H9 (cell line): ENCODE results near the gene ANO10. TPM values are rescaled to one million over a fixed set of nuclear protein-coding genes. Genes with fewer than 3 reads are reported as not detected.

Experiments used
- DNase-seq: peaks from one replicate; pipeline ENCODE4 v3.0.0-alpha.2; 2017
- H2AFZ ChIP-seq: one replicate; pipeline ENCODE4 v1.6.1; 2013; ENCODE audit warnings: mild to moderate bottlenecking, low read length, control low read depth, moderate library complexity
- H2AK5ac ChIP-seq: 2 replicates; pipeline ENCODE4 v1.6.1; 2013; ENCODE audit warnings: low read length, control low read depth, mixed read lengths; ENCODE audit not compliant: insufficient read length
- H2BK120ac ChIP-seq: one replicate; pipeline ENCODE4 v1.6.1; 2013; ENCODE audit warnings: low read depth, mild to moderate bottlenecking, low read length, control low read depth, inconsistent platforms; ENCODE audit not compliant: poor library complexity, severe bottlenecking
- H2BK12ac ChIP-seq: 2 replicates; pipeline ENCODE4 v1.6.1; 2013; ENCODE audit warnings: low read length, control low read depth, mixed read lengths, low read depth; ENCODE audit not compliant: insufficient read length
- H2BK15ac ChIP-seq: 2 replicates; pipeline ENCODE4 v1.6.1; 2013; ENCODE audit warnings: low read depth, low read length, control low read depth
- H2BK20ac ChIP-seq: one replicate; pipeline ENCODE4 v1.6.1; 2013; ENCODE audit warnings: low read depth, mild to moderate bottlenecking, low read length, control low read depth, inconsistent platforms; ENCODE audit not compliant: poor library complexity, severe bottlenecking
- H2BK5ac ChIP-seq: 2 replicates; pipeline ENCODE4 v1.6.1; 2013; ENCODE audit warnings: low read length, control low read depth, mixed read lengths; ENCODE audit not compliant: insufficient read length
- H3K14ac ChIP-seq: 2 replicates; pipeline ENCODE4 v1.6.1; 2013; ENCODE audit warnings: low read length, control low read depth; ENCODE audit not compliant: insufficient read depth
- H3K18ac ChIP-seq: 2 replicates; pipeline ENCODE4 v1.6.1; 2013; ENCODE audit warnings: low read depth, mild to moderate bottlenecking, mixed read lengths, low read length, control low read depth; ENCODE audit not compliant: insufficient read length
- H3K23ac ChIP-seq: 2 replicates; pipeline ENCODE4 v1.6.1; 2013; ENCODE audit warnings: low read length, control low read depth, mixed read lengths, low read depth; ENCODE audit not compliant: insufficient read length
- H3K23me2 ChIP-seq: 2 replicates; pipeline ENCODE4 v1.6.1; 2013; ENCODE audit warnings: low read depth, mild to moderate bottlenecking, mixed read lengths, low read length, control low read depth; ENCODE audit not compliant: insufficient read length, poor library complexity, severe bottlenecking
- H3K27ac ChIP-seq: 2 replicates; pipeline ENCODE4 v1.5.1; 2013; ENCODE audit warnings: low read length, control low read depth, mixed read lengths, low read depth; ENCODE audit not compliant: insufficient read length
- H3K27me3 ChIP-seq: 2 replicates; pipeline ENCODE4 v1.6.1; 2013; ENCODE audit warnings: low read length, control low read depth, inconsistent platforms; ENCODE audit not compliant: insufficient read depth
- H3K4ac ChIP-seq: 2 replicates; pipeline ENCODE4 v1.6.1; 2013; ENCODE audit warnings: low read depth, mild to moderate bottlenecking, control low read depth, inconsistent platforms, low read length, moderate library complexity
- H3K4me1 ChIP-seq: 2 replicates; pipeline ENCODE4 v1.6.1; 2013; ENCODE audit warnings: low read length, control low read depth, inconsistent platforms; ENCODE audit not compliant: insufficient read depth
- H3K4me2 ChIP-seq: 2 replicates; pipeline ENCODE4 v1.6.1; 2013; ENCODE audit warnings: low read length, control low read depth, mixed read lengths; ENCODE audit not compliant: insufficient read length, insufficient read depth
- H3K56ac ChIP-seq: 2 replicates; pipeline ENCODE4 v1.6.1; 2013; ENCODE audit warnings: low read depth, mild to moderate bottlenecking, mixed read lengths, low read length, control low read depth; ENCODE audit not compliant: insufficient read length
- H3K79me1 ChIP-seq: 2 replicates; pipeline ENCODE4 v1.6.1; 2013; ENCODE audit warnings: low read depth, mild to moderate bottlenecking, moderate library complexity, low read length, control low read depth, inconsistent platforms; ENCODE audit not compliant: insufficient read depth, poor library complexity, severe bottlenecking
- H3K79me2 ChIP-seq: 2 replicates; pipeline ENCODE4 v1.6.1; 2013; ENCODE audit warnings: low read length, control low read depth, inconsistent platforms; ENCODE audit not compliant: insufficient read depth
- H3K9ac ChIP-seq: 2 replicates; pipeline ENCODE4 v1.6.1; 2013; ENCODE audit warnings: low read length, control low read depth, mixed read lengths; ENCODE audit not compliant: insufficient read length; ENCODE audit errors: extremely low read depth
- H3K9me3 ChIP-seq: one replicate; pipeline ENCODE4 v1.6.1; 2013; ENCODE audit warnings: low read depth, low read length, inconsistent platforms; ENCODE audit not compliant: control insufficient read depth
- H3T11ph ChIP-seq: one replicate; pipeline ENCODE4 v1.6.1; 2013; ENCODE audit warnings: mild to moderate bottlenecking, low read length, control low read depth, inconsistent platforms
- H4K20me1 ChIP-seq: one replicate; pipeline ENCODE4 v1.6.1; 2013; ENCODE audit not compliant: control insufficient read depth, insufficient read length, insufficient read depth
- H4K5ac ChIP-seq: 2 replicates; pipeline ENCODE4 v1.6.1; 2013; ENCODE audit warnings: low read depth, mild to moderate bottlenecking, mixed read lengths, low read length, control low read depth; ENCODE audit not compliant: insufficient read length
- H4K8ac ChIP-seq: replicated peaks from 2 replicates; pipeline ENCODE4 v1.6.1; 2013; ENCODE audit warnings: low read length, control low read depth, mixed read lengths, low read depth; ENCODE audit not compliant: insufficient read length
- H4K91ac ChIP-seq: 2 replicates; pipeline ENCODE4 v1.6.1; 2013; ENCODE audit warnings: low read depth, mild to moderate bottlenecking, moderate library complexity, mixed read lengths, low read length, control low read depth; ENCODE audit not compliant: insufficient read length
- H3K27ac Mint-ChIP-seq, 3 experiments: 2 replicates in 2 of 3; 3 replicates in 1 of 3; pipeline ENCODE4 v1.8.0; 2020 to 2021; ENCODE audit warnings: mixed read lengths in 3 of 3, mild to moderate bottlenecking in 1 of 3, moderate library complexity in 1 of 3
- H3K27me3 Mint-ChIP-seq: 2 replicates; pipeline ENCODE4 v1.8.0; 2021; ENCODE audit warnings: low read depth, mild to moderate bottlenecking, moderate library complexity, mixed read lengths
- H3K36me3 Mint-ChIP-seq, 3 experiments: 2 replicates in 2 of 3; 3 replicates in 1 of 3; pipeline ENCODE4 v1.8.0; 2020 to 2021; ENCODE audit warnings: low read depth in 3 of 3, mixed read lengths in 3 of 3; ENCODE audit not compliant: insufficient read depth in 1 of 3
- H3K4me1 Mint-ChIP-seq, 2 experiments: 2 replicates each; pipeline ENCODE4 v1.8.0; 2020; ENCODE audit warnings: mixed read lengths in 2 of 2
- H3K4me3 Mint-ChIP-seq, 2 experiments: 2 replicates in 1 of 2; 3 replicates in 1 of 2; pipeline ENCODE4 v1.8.0; 2020 to 2021; ENCODE audit warnings: mild to moderate bottlenecking in 2 of 2, mixed read lengths in 2 of 2, moderate library complexity in 1 of 2
- H3K9me3 Mint-ChIP-seq, 2 experiments: 2 replicates in 1 of 2; 3 replicates in 1 of 2; pipeline ENCODE4 v1.8.0; 2020; ENCODE audit warnings: mild to moderate bottlenecking in 2 of 2, mixed read lengths in 2 of 2, moderate library complexity in 1 of 2
- CTCF ChIP-seq: fragments of 200-600 bp; sonication (generic); conservative IDR thresholded peaks from 3 replicates; pipeline ENCODE4 v1.8.0; 2021; ENCODE audit warnings: antibody characterized with exemption, mild to moderate bottlenecking
- WGBS: extraction: QIAGEN DNeasy Blood & Tissue Kit; methylation state at CpG from one replicate; pipeline ENCODE4 v1.1.7; 2013; ENCODE audit warnings: missing lambda C conversion rate, low lambda C conversion rate, mixed read lengths; ENCODE audit not compliant: insufficient read length; ENCODE audit errors: extremely low coverage; 5-methylcytosine and 5-hydroxymethylcytosine counted together
- total RNA-seq: library from RNA; stranded (reverse); gene quantifications from 2 replicates; pipeline ENCODE4 v1.2.1, GENCODE V29; 2021

Gene ANO10
- total RNA-seq, 1 experiment from 2014 or later, result 38.7 TPM

DNA sequence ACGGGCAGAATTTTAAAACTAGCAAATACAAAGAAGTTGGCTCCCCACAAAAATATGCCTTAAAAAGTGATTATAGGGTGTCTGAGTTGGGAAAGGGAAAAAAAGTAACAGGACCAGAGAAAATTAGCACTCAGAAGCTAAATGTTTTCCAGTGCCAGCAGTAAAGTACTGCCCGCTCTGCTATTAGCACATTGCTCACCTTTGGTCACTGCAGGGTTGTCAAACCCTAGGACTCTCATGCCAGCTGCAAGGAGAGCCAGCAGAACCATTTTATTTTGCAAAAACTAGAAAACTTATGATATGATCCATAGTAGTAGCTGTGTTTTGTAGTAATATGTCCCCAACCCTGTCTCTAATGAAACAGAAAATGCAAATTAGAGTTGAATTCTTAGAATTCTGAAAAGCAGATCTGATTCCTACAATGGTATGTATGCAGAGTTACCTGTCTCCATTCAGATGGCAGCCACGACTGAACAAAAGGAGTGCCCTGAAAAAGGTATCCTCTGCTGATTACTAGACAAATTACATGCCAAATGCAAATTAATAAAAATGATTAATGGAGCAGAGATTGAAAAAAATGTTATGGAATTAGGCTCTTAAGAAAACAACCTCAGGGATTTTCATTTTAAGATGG is 185.2 kb downstream of the ANO10 start:
- Histone ChIP-seq H3K4me1 (peaks cover 9% of the 10 kb centered on the region), H3K27ac (no peak overlapping the region), H2BK5ac (no peak overlapping the region), H3T11ph (no peak overlapping the region), H2AK5ac (no peak overlapping the region), H3K23ac (no peak overlapping the region), H4K20me1 (no peaks in the 10 kb centered on the region), H4K91ac (no peak overlapping the region), H3K79me1 (no peaks in the 10 kb centered on the region), H4K8ac (no peak overlapping the region), H3K4me2 (no peak overlapping the region), H3K9ac (no peak overlapping the region), H3K27me3 (no peaks in the 10 kb centered on the region), H2BK15ac (no peak overlapping the region), H3K4ac (no peak overlapping the region), H3K18ac (no peak overlapping the region), H3K9me3 (no peaks in the 10 kb centered on the region), H3K23me2 (no peaks in the 10 kb centered on the region), H3K14ac (no peak overlapping the region), H3K56ac (no peak overlapping the region), H3K79me2 (no peaks in the 10 kb centered on the region), H2BK120ac (no peak overlapping the region), H2BK20ac (no peak overlapping the region), H2AFZ (no peak overlapping the region), H2BK12ac (no peak overlapping the region), H4K5ac (no peak overlapping the region)
- Mint-ChIP-seq H3K4me3 (no peak overlapping the region; a peak in 1 of 5 replicates), H3K4me1 (peaks cover 16 to 21% of the 10 kb centered on the region in 2 experiments), H3K27ac (peak overlapping the region in 1 of 3 experiments; percentile 51; a peak in 3 of 7 replicates), H3K27me3 (no peaks in the 10 kb centered on the region), H3K9me3 (peaks cover 10 to 22% of the 10 kb centered on the region in 2 experiments), H3K36me3 (peaks cover 21 to 38% (median 23%) of the 10 kb centered on the region in 3 experiments)
- no peak for DNase-seq
- no CpG with 5 or more reads among the region's 3 CpGs for WGBS
- no peak for TF ChIP-seq CTCF
